ENCODE data around the gene NDUFS2.

NDUFS2 gene

DNA sequence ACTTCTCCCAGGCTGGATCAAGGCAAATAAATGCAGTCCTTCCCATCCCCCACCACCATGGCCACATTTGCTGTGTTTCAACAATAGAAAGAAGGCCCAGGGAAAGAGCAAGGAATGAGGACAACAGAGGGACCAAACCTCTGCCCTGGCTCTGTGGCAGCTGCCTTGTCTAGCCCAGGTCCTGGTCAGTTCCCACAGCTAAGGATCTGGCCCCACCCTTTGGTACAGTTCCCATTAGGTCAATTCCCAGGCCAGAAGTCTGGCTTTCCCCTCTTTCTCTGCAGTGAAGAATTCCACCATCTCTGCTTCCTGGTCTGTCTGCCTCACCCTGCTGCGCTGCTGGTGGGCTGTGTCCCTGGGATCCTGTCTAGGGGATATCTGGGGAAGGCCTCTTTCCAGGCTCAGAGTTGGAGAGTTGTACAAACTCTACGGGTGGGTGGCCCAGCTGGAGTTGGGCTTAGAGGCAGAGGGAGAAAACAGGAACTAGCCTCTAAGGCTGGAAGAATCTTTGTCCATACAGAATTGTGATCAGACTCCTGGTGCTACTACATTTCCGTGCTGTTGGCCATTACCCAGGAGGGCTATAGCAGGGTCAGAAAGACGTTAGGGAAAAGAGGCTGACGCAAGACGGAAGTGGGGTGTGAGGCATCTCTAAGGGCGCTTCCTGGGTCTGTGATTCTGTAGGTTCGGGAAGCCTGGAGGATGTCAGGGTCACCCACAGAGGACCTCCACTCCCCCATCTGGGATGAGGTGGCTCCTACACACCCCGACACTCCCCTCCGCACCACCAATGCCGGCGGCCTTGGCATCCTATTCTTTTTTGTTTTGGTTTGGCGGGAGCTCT lies 953 bp upstream of the NDUFS2 start:
- peak overlapping the region; percentile 97 for H3K4me3 ChIP-seq (ENCODE audit: low read depth, low read length)
- in situ Hi-C loops (cut with HindIII; ENCODE audit: low sequenced_read_pairs), result loop anchor here (25.0 kb wide), 1 partner anchor 536 kb away; the partner anchor contains the start of gene DUSP12
- TF ChIP-seq, protein P1, sequence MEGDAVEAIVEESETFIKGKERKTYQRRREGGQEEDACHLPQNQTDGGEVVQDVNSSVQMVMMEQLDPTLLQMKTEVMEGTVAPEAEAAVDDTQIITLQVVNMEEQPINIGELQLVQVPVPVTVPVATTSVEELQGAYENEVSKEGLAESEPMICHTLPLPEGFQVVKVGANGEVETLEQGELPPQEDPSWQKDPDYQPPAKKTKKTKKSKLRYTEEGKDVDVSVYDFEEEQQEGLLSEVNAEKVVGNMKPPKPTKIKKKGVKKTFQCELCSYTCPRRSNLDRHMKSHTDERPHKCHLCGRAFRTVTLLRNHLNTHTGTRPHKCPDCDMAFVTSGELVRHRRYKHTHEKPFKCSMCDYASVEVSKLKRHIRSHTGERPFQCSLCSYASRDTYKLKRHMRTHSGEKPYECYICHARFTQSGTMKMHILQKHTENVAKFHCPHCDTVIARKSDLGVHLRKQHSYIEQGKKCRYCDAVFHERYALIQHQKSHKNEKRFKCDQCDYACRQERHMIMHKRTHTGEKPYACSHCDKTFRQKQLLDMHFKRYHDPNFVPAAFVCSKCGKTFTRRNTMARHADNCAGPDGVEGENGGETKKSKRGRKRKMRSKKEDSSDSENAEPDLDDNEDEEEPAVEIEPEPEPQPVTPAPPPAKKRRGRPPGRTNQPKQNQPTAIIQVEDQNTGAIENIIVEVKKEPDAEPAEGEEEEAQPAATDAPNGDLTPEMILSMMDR (IDR thresholded peaks at IDR 0.05; ENCODE audit: low read depth, low read length, missing control alignments), result no peak
- no peak for DNase-seq (ENCODE audit: low read depth)

DNA sequence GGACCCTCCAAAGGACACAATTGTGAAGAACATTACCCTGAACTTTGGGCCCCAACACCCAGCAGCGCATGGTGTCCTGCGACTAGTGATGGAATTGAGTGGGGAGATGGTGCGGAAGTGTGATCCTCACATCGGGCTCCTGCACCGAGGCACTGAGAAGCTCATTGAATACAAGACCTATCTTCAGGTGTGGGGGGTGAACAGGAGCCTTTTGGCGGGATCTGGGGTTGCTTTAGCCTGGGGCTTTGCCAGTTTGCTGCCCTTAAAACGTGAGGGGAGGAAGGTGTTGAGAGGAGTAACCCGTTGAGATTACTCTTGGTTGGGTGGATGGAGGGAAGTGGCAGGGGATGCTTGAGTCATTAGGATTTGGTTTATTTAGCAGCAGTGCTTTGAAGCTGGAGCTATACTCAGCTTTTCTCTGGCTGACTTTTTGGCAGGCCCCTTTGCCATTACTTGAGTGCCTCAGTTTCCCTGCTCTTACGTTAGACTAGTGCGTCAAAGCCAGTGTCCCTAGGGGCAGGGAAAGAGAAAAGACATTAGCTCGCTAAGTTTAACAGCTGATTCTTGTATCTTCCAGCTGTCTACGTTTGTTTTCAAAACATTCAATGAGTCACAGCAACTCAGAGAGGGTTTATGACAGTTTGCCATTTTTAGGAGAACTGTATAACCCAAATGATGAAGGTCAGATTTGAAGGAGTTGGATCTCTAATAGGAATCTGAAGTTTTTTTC lies 4.4 kb downstream of the NDUFS2 start:
- no peak for DNase-seq (ENCODE audit: low read depth)
- TF ChIP-seq, protein P1 (IDR thresholded peaks at IDR 0.05; ENCODE audit: low read depth, low read length, missing control alignments), result no peak
- H3K4me3 ChIP-seq (ENCODE audit: low read depth, low read length), result no peak overlapping the region
- in situ Hi-C loops (cut with HindIII; ENCODE audit: low sequenced_read_pairs), result loop anchor here (5.0 to 25.0 kb wide), 3 partner anchors 96 to 531 kb away; partner anchors contain the start of gene DUSP12

DNA sequence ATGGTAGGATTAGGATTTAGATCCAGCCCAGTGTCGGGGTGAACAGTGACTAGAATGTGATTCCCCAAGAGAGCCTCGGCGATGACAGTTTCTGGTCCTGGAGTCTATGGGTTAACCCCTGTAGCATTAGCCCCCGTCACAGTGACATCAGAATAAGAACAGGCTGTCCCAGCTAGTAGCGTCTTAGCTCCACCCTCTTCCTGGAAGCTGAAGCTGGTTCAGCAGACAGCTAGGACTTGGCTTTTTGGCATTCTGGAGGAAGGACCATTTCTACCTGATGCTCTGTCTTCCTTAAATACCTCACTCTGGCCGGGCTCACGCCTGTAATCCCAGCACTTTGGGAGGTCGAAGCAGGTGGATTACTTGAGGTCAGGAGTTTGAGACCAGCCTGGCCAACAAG lies 5.0 kb downstream of the NDUFS2 start:
- TF ChIP-seq, protein P1 (IDR thresholded peaks at IDR 0.05; ENCODE audit: low read depth, low read length, missing control alignments), result no peak
- no peak for DNase-seq (ENCODE audit: low read depth)
- H3K4me3 ChIP-seq (ENCODE audit: low read depth, low read length), result no peak overlapping the region
- in situ Hi-C loops (cut with HindIII; ENCODE audit: low sequenced_read_pairs), result loop anchor here (5.0 to 25.0 kb wide), 3 partner anchors 95 to 530 kb away; partner anchors contain the start of gene DUSP12

DNA sequence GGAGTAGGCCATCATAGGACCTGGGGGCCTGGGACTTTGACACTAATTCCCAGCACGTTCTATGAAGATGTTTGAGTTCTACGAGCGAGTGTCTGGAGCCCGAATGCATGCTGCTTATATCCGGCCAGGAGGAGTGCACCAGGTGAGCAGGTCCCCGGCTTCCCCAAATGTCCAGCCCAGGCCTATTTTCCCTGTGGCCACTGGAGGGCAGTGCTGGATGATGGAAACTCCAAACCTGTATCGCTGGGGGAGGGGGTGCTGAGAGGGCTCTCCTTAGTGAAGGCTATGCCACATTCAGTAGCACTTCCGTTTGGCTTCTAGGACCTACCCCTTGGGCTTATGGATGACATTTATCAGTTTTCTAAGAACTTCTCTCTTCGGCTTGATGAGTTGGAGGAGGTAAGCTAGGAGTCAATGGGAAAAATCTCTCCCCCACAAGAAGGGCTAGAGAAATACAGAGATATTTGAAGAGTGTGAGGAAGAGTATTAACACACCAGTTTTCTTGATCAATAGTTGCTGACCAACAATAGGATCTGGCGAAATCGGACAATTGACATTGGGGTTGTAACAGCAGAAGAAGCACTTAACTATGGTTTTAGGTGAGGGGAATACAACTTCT lies 7.7 kb downstream of the NDUFS2 start:
- in situ Hi-C loops (cut with HindIII; ENCODE audit: low sequenced_read_pairs), result loop anchor here (5.0 to 25.0 kb wide), 3 partner anchors 92 to 527 kb away; partner anchors contain the start of gene DUSP12

DNA sequence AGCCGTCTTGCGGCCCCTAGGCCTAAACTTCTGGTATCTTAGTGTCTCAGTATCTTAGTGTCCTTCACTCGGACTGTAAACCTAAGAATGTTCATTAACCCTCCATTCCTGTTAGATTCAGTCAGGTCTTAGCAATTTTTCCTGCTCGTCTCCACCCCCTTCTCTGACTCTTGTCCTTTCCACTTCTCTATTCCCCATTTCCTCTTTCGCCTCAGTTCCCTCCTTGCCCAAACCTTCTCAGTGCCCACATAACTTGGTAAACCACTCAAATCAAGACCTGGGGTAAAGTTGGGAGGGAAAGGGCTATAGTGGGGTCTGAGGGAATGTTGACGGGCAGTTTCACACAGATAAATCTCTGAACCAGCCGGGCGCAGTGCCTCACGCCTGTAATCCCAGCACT lies 12.2 kb downstream of the NDUFS2 start:
- no peak for DNase-seq (ENCODE audit: low read depth)
- TF ChIP-seq, protein P1 (IDR thresholded peaks at IDR 0.05; ENCODE audit: low read depth, low read length, missing control alignments), result no peak
- no peak overlapping the region for H3K4me3 ChIP-seq (ENCODE audit: low read depth, low read length)
- in situ Hi-C loops (cut with HindIII; ENCODE audit: low sequenced_read_pairs), result loop anchor here (25.0 kb wide), 1 partner anchor 523 kb away; the partner anchor contains the start of gene DUSP12

More for the DNA sequence above, 7.7 kb downstream of the NDUFS2 start:
- TF ChIP-seq, protein P1 (IDR thresholded peaks at IDR 0.05; ENCODE audit: low read depth, low read length, missing control alignments), result peak; percentile 98
- DNase-seq (ENCODE audit: low read depth), result peak; percentile 47
- no peak overlapping the region for H3K4me3 ChIP-seq (ENCODE audit: low read depth, low read length)

DNA sequence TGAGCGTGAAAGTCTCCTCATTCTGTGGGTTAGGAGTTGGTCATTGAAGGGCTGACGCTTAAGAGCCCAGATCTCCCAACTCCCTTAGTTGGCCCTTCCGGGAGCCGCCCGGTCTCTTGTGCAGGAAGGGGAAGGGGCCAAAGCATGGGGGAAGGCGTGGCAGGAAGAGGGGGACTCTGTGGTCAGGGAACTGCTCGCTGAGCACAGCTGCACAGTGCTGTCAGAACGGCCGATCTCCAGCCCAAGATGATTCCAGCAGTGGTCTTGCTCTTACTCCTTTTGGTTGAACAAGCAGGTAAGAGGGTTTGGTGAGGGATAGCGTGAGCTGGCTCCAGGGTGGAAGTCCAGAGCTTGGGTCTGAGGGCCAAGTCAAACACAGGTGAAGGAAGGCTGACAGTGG lies 12.9 kb downstream of the NDUFS2 start, which contains the start of gene FCER1G:
FCER1G (plus strand) TSS at position 220 of the 400 bp plus-strand sequence; CDS start at position 247, 27 bp downstream.
- in situ Hi-C loops (cut with HindIII; ENCODE audit: low sequenced_read_pairs), result loop anchor here (25.0 kb wide), 1 partner anchor 522 kb away; the partner anchor contains the start of gene DUSP12
- TF ChIP-seq, protein P1 (IDR thresholded peaks at IDR 0.05; ENCODE audit: low read depth, low read length, missing control alignments), result no peak
- DNase-seq (ENCODE audit: low read depth), result no peak
- H3K4me3 ChIP-seq (ENCODE audit: low read depth, low read length), result no peak within 1 kb of the TSS

Measured in astrocyte of the cerebellum (primary cell).